Liver (tissue), 2 donors: ENCODE measurements around the gene ZNF132.

Source experiments
- CTCF ChIP-seq: fragments of 150-350 bp; IDR thresholded peaks from 2 replicates; pipeline ENCODE4 v1.5.1; 2017; ENCODE audit warnings: improper control_type of control experiment, low read depth, low read length; ENCODE audit not compliant: missing input control
- REST ChIP-seq: IDR thresholded peaks from 2 replicates; pipeline ENCODE4 v1.6.1; 2016; ENCODE audit warnings: antibody characterized with exemption, mild to moderate bottlenecking
- TF ChIP-seq, protein P1 (sequence below): IDR thresholded peaks from 2 replicates; pipeline ENCODE4 v1.6.1; 2016; ENCODE audit warnings: antibody characterized with exemption
- donor health status: healthy.

DNA sequence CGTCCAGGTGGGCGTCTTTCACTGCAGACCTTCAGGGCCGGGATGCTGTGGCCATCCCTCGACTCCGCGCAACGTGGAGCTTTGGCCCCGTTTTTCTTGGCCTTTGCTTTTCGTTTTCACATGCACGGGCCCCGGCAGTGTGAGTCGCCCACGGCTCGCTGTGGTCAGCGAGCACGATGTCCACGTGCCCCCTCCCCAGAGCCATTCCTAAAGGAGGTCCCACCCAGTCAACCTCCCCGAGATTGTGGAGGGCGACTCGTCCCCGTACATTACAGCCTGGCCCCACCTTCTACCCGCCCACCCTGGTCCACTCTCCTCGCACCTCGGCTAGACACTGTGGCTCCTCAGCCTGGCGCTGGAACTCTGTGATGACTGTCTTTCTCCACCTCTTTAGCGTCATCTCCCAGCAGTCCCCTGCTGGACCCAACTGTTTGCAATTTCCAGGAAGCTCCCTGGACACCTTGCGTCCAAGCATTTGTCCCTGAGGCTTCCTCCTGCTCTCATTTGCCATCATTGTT is 36.6 kb upstream of the ZNF132 start:
- TF ChIP-seq CTCF (no peak), REST (peak; percentile 50)
- TF ChIP-seq, protein P1, sequence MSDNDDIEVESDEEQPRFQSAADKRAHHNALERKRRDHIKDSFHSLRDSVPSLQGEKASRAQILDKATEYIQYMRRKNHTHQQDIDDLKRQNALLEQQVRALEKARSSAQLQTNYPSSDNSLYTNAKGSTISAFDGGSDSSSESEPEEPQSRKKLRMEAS = peak; percentile 42
